Medulla oblongata (tissue), 1 donor: ENCODE results near the gene TMEM128.
"Not testable (repeated sequence)": the region's sequence is repeated elsewhere in the genome, so short reads cannot be mapped to it uniquely, and the experiment has no call there.

Experiments
- DNase-seq: peaks from one replicate; pipeline ENCODE4 v3.0.0-alpha.2; 2015; ENCODE audit errors: extremely low spot score

TMEM128 gene, protein sequence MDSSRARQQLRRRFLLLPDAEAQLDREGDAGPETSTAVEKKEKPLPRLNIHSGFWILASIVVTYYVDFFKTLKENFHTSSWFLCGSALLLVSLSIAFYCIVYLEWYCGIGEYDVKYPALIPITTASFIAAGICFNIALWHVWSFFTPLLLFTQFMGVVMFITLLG

DNA sequence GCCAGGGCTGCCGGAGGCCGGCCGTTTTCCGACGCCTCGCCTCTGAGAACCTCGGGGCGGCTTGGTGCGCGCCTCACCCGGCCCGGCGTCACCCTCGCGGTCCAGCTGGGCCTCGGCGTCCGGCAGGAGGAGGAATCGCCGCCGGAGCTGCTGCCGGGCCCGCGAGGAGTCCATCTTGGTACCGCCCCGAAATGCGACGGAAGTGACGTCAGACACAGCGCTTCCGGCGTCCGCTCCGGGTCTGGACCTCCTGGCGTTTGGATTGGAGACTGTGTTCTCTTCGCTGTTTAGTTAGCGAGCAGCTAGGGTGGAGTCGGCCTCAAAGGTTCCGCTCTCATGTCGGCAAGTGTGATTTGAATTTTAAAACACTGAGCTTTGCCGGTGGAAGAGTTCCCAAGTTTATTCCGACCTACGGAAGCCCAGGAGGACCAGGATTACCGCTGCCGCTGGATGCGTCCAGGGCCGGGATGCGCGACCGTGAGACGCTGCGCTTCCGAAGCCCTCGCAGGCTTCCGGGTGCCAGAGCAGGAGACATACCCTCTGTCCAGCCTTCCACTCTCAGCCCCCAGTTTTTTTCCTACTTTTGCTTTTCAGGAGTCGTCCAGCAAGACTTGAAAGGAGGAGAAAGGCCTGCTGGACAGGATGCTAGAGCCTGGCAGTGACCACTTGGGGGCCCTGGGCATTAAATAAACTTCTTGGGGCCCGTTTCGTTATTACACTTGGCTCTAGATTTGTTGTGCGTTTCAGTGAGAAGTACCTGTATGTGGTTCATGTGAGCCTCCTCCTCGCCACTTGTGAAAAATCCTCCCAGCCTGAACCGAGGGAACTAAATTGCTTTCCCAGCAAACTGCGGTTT, at the start of gene TMEM128:
TSS of gene TMEM128 (minus strand) at position 195 of the 856 bp plus-strand sequence. CDS start at position 174, 21 bp downstream.
- peak; percentile 96 for DNase-seq

DNA sequence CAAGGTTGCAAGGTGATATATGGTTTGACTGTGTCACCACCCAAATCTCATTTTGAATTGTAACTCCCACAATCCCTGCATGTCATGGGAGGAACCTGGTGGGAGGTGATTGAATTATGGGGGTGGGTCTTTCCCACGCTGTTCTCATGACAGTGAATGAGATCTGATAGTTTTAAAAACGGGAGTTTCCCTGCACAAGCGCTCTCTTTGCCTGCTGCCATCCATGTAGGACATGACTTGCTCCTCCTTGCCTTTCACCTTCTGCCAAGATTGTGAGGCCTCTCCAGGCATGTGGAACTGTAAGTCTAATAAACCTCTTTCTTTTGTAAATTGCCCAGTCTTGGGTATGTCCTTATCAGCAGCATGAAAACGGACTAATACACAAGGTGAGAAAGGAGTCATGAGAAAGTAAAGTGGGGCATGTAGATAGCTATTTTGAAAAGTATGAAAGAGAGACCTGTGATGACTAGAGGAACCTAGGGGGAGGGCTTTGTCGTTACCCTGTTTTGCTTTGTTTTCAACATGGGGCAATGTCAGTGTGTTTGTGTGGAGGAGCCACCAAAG, 48.3 kb upstream of the TMEM128 start:
- DNase-seq, result no peak

DNA sequence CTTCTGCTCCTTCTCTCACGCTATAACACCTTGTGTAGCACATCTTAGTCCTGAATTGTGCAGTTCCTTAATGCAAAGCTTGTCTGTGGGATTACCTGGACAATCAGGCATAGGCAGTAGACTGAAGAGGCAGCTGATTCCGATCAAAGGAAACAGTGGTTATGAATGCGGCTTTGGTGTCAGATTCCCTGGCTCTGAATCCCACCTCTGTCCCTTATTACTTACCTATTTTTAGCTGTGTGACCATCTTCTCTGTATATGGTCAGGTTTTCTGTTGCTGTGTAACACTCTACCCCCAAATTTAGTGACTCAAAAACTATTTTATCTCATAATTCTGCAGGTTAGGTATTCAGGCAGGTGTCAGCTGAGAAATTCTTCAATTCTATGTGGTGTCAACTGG, 45.3 kb upstream of the TMEM128 start:
- no peak for DNase-seq

DNA sequence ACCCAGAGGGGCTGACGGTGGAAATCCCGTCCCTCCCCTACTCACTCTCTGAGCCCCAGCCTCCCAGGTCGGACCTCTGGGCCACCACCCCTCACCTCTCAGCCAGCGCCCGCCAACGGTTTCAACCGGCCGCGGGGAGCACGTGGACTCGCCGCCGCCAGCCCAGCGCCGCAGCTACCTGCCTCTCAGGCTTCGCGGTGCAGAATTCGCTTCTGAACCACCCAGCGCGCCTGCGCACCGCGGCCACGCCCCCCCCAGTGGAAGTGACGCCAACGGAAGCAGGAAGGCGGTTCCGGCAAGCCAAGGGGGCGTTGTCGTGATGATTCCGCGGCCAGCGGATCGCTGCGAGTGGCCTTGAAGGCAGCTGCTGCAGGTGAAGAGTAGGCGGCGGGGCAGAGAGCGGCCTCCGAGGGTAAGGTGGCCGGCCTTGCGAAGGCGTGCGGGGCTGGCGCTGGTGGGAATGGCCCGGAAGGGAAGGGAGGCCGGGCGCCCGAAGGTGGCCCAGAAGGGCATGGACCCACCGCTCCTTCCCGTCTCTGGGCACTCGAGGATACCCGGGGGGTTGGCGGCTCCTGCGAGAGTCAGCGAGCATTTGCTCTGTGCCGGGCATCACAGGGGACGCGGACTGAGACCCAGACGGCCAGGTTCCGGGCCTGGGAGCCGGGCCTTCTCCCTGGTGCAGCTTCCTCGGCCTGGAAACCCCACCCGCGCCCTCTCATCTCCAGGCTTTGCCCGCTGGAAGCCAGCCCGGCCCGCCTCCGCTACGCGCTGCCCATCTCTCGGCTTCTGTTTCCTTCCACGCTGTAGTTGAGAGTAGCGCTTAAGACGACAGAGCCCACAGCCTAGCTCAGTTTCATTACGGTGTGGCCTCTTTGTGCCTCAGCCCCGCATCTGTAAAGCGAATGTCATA, 42.2 kb upstream of the TMEM128 start, which contains the start of the genes LYAR and ZBTB49:
TSS of gene LYAR (minus strand) at position 214 of the 910 bp plus-strand sequence. CDS start 6,412 bp downstream, outside the sequence.
TSS of gene ZBTB49 (plus strand) at position 311 of the 910 bp plus-strand sequence. CDS start 9,695 bp downstream, outside the sequence.
- DNase-seq, result peak; percentile 94

DNA sequence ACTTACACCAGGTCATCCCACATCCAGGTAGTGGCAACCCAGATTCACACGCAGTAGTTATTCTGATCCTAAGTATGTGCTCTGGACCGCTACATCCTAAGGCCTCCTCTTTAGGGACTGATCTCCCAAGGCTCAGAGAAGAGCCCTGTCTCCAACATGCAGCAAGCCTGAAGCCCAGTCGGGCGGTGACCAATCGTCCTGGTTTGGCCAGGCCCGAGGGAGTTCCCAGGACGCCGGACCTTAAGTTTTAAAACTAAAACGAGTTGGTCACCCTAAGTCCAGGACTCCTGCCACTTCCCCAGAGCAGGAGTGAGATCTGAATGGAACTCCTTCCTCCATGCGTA, 41.5 kb upstream of the TMEM128 start:
- no peak for DNase-seq

DNA sequence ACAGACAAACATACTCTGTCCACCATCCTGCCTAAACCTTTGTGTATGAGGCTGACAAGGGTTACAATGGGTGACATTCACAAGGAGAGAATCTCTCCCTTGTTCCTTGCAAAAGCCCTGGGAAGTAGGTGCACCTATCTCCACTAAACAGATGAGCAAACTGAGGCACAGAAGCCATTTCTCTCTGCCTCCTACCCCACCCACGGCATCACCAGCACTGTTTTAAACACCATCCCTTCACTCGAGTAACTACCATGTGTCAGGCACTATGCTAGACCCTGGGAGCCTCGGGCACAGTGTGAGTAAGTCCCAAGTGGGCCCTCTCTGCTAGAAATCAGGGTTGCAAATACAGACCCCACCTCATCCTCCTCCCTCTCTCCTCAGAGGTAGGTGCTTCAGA, 41.0 kb upstream of the TMEM128 start:
- DNase-seq, result no peak

DNA sequence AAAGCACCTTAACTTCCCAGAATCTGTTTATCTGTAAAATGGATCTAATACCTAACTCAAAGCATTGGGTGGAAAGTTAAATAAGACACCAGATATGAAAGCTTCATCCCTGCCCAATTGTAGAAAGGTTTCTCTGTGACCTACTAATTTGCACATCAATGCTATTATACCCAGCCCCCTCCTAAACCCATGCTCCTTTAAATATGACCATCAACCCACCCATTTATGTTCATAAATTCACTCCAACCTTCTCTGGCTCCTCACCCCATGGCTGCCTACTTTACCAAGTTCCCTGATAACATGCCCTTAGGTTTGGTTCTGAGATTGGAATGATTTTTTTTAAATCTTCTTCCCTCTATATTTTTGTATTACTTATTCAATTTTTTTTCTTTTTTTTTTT, 40.1 kb upstream of the TMEM128 start:
- no peak for DNase-seq

DNA sequence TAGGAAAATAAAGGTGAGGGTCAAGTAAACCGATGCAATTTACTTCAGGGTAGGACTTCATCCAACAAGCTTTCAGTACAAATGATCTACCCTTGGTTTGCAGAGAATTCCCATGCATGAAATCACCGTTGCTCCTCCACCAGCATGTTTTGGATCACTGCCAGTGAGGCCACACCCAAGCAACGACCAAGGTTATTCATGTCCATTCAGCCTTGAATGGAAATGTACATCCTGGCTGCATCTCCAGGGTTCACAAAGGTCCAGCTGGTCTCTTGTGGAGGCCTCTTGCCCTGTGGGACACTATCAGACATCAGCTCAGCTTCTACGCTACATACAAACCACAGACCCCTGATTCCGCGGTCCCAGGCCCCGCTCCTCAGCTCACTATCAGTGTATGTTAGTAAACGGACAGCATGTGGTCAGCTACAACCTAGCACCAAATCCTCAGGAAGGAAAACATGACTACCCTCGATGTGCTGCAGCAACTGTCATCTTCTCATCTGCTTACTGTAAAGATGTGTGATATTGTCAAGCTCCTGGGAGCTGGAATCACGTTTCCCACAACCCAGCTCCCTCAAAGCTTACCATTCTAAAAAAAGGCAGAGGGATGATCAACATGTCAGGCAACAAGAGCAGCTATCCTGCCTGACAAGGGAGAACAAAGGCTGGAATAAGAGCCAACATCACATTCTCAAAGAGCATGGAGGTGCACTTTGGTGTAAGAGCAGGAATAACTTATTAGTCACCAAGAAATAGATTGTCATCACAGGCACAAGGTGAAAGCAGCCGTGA, 37.0 kb upstream of the TMEM128 start:
- no peak for DNase-seq

DNA sequence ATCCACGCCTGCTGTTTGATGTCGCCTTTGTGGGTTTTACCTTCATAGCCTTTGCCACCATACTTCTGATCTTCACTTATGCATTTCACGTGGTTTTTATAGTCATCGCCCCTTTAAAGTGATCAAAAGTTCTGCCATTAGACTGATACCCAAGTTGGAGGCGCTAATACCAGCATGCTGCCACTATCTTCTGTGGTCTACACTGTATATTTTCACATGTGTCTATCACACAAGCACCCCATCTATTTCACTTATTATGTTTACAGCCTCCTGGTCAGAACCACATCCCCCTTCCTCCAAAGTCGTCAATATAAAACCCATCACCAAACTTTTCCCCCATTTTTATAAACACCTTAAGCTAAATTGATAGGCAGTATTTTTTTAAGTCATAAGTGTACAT, 33.8 kb upstream of the TMEM128 start:
- DNase-seq, result no peak

DNA sequence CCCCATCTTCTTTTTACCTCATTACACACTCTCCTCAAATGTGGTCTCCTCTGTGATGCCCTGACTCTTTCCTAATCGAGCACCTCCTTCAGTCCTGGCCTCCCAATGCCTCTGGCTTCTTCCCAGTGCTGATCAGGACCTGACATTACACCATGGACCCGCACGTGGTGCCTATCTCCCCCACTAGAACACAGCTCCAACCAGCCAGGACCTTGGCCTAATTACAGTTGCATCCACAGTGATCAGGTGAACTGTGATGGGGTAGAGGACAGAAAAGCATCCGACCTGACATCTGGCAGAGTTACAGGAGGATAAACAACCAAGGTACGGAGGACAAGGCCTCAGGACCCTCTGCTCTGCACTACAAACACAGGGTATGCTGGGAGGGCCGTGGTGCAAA, 29.5 kb upstream of the TMEM128 start:
- no peak for DNase-seq

DNA sequence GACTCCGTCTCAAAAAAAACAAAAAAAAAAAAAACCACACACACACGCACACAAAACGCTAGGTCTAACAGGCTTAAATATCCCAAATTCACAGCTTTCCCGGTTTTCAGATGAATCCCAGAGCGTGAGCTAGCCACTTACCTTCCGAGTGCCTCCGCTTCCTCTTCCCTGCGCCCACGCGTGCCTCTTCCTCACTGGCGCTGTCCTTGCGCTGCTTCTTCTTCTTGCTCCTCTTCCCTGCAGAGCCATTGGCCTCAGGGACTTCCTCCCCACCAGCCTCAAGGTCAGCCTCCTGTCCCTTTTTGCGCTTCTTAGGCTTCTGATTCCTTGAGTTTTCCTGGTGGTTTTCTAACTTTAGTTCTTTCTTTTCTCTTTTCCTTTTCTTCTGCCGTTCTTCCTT, 26.2 kb upstream of the TMEM128 start:
- no peak for DNase-seq

DNA sequence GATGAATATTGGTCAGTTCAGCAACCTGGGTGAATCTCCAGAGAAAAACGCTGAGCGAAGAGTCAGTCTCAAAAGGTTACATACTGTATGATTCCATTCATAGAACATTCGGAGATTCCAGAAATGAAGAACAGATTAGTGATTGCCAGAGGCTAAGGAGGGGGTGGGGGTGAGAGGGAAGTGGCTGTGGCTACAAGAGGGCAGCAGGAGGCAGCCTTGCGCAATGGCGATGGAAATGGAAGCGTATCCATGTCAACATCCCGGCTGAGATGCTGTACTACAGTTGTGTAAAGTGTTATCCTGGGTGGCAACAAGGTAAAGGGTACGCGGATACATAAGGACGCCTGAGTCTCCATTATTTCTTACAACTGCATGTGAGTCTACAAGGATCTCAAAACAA, 23.9 kb upstream of the TMEM128 start:
- no peak for DNase-seq

DNA sequence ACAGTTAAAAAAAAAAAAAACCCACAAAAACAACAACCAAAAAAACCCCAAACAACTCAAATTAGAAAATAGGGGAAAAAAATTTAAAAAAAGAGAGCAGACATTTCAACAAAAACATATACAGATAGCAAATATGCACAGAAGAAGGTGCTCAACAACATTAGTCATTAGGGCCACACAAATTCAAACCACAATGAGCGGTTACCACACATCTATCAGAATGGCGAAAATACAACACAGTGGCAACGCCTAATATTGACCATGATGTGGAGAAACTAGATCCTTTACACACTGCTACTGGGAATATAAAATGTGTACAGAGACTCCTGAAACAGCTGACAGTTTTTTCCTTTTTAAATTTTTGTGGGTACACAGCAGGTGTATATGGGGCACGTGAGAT, 22.5 kb upstream of the TMEM128 start:
- no peak for DNase-seq

DNA sequence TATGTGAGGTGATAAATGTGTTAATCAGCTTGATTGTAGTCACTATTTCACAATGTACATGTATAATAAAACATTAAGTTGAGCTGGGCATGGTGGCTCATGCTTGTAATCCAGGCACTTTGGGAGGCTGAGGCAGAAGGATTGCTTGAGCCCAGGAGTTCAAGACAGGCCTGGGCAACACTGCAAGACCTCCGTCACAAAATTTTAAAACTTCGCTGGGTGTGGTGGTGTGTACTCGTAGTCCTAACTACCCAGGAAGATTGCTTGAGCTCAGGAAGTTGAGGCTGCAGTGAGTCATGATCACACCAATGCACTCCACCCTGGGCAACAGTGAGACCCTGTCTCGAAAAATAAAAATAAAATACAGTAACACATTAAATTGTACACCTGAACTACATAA, 21.8 kb upstream of the TMEM128 start:
- no peak for DNase-seq

DNA sequence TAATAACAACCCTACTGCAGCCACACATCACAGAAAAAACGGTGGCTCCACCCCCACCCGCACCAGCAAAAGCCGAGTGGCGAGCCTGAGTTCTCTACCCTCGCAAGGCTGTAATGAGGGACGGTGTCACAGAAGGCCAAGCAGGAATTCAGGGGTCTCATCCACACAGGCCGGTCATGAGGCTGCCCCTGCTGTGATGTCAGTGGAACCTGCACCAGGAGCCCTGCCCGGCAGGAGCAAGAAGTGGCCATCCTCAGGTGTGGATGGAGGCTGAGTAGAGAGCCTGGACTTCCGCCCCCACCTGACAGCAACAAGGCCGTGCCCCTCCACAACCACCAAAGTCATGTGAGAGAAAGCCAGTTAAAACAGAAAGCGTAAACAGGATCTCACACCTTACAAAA, 21.3 kb upstream of the TMEM128 start:
- DNase-seq, result no peak

DNA sequence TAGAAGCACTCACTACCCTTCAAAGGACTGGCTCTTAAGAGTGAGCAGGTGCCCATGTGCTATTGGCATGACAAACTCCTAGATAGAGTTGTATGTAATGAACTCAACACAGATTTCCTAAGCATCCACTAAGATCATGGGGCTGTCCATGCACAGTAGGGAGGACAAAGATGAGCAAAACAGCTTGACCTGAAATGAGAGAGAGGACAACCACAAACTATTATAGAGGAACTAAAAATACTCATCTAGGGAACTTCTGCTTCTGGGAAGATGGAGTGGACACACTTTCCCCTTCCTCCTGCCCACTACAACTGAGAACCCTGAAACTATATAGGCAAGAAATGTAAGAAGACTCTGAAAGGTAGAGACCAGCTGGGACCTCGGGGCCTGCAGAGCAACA, 20.8 kb upstream of the TMEM128 start:
- peak; percentile 31 for DNase-seq

DNA sequence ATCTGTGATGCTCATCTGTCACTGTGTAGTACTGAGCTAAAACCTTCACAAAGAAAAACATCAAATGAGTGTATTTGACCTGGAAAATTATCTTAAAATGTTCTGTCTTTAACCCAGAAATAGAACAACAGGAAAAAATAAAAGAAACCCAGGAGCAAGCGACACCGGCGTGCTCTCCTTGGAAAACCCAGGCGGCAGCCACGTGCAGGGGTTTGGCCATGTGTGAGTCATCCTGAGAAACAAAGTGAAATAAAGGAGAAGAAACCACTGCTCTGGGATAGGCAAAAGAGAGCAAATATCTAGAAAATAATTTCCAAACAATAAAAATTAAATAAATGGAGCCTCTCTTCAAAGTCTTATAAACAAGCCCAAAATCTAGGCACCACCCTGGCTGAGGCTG, 20.0 kb upstream of the TMEM128 start:
- DNase-seq, result peak; percentile 19

DNA sequence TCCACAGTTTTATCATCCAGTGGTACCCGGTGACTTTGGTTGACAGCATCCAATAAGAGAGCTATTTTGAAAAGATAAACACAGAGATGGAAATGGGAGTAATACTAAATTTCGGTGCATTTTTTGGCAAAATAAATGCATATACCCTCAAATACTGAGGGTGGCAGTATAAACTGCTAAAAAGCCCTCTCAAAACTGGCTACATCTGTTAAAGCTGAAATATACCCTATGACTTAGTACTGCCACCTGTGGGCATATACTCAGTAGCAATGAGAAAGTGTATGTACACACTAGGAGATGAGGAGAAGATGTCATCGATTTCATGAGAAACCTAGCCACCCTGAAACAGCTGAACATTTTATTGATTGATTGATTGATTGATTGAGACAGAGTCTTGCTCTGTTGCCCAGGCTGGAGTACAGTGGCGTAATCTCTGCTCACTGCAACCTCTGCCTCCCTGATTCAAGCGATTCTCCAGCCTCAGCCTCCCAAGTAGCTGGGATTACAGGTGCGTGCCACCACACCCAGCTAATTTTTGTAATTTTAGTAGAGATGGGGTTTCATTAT, 12.2 kb upstream of the TMEM128 start:
- peak; percentile 11 for DNase-seq

DNA sequence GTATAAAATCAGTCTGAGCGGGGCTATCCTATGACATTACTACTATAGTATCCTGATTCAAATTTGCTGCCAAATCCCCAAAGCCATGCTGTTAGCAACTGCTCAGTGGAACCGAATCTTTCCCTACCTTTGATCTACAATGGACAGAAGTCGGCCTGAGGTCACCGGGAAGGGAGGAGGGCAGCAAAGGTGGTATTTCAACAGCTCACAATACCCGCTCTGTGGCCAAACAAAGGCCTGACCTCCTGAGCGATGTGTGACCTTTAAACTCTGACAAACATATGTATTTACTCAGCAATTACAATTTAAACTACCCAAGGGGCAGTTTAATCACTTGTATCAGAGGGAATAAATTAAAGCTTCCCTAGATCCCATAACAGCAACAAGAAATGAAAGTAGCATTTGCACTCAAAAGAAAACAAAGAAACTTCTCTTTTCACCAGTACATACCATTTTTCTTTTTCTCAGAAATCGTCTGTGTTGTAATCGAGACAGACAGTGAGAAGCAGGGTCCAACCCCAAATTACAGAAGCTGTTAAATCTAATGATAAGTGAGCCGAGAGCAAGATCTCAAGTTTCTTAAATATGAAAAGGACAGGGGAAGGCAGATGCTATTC, 11.6 kb upstream of the TMEM128 start:
- DNase-seq, result no peak

DNA sequence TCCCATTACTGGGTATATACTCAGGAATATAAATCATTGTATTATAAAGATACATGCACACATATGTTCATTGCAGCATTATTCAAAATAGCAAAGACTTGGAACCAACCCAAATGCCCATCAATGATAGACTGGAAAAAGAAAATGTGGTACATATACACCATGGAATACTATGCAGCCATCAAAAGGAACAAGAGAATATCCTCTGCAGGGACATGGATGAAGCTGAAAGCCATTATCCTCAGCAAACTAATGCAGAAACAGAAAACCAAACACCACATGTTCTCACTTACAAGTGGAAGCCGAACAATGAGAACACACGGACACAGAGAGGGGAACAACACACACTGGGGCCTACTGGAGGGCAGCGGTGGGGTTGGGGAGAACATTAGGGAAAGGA, 9.7 kb upstream of the TMEM128 start:
- DNase-seq, result not testable (repeated sequence)
